Head of caudate nucleus (tissue), 42 donors: ENCODE data around the gene SAPCD2.
A peak's percentile ranks its signal among the peaks of the same experiment; 100 is the strongest.

Experiments
- DNase-seq, 42 donors: peaks; one replicate each; pipeline versions ENCODE4 v3.0.0 to v3.0.0-alpha.2; 2020 to 2021; ENCODE audit warnings: mixed read lengths in 7 of 42
- intact Hi-C: fragments of 100-400 bp; cut with DNase I; formaldehyde crosslinking; loops from one replicate; pipeline ENCODE4 v1.15.0; 2022

Gene SAPCD2

GRCh38 chr9:137108608-137109249 is 38.4 kb upstream of the SAPCD2 start:
- intact Hi-C loops = no loop called here
- no peak for DNase-seq

DNA sequence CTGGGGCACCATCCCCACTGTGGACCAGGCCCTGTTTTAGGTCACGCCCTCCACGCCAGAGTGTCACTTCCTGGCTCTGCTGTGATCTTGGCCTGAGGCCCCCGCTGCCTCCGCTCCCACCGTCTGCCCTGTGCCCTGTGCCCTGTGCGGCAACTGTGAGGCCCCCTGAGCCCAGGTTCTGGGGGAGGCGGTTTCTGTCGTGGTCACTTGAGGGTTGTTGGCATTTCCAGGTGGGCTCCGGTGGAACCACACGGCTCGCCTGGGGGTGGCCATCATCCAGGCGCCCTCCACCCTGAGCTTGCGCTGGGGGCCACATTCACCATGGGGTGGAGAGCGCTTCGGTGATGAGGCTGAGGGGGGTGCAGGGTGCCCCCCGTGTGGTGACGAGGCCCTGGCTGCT is 37.6 kb upstream of the SAPCD2 start:
- intact Hi-C loops = no loop called here
- DNase-seq = no peak

- intact Hi-C loops = no loop called here
These were observed 37.1 kb upstream of the SAPCD2 start for GRCh38 chr9:137107312-137107921.

DNA sequence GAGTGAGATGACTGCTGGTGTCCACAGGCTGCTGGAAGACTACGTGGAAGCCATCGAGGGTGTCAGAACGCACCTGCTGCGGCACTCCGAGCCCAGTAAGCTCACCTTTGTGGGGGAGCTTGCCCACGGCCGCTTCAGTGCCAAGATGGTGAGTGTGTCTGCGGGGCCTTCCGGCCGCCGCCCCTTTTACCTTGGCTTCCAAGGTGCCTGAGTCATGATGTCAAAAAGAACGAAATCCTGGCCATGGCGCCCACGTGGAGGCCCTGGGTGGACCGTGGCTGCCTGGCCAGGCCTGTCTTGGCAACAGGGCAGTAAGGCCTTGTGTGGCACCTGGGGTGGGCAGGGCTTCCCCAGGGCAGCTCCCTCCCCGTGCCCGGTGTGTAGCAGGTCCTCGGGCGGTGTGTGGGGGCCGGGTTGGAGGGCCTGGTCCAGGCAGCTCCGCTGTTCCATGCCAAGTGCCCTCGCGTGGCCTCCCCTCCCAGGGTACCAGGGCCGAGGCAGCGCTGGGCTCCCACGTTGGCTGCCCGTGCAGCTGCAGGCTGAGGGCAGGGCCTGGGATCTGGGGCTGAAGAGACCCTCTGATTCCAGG is 36.4 kb upstream of the SAPCD2 start:
- intact Hi-C loops = no loop called here
- no peak for DNase-seq

More at GRCh38 chr9:137107312-137107921, 37.1 kb upstream of the SAPCD2 start:
- no peak for DNase-seq

DNA sequence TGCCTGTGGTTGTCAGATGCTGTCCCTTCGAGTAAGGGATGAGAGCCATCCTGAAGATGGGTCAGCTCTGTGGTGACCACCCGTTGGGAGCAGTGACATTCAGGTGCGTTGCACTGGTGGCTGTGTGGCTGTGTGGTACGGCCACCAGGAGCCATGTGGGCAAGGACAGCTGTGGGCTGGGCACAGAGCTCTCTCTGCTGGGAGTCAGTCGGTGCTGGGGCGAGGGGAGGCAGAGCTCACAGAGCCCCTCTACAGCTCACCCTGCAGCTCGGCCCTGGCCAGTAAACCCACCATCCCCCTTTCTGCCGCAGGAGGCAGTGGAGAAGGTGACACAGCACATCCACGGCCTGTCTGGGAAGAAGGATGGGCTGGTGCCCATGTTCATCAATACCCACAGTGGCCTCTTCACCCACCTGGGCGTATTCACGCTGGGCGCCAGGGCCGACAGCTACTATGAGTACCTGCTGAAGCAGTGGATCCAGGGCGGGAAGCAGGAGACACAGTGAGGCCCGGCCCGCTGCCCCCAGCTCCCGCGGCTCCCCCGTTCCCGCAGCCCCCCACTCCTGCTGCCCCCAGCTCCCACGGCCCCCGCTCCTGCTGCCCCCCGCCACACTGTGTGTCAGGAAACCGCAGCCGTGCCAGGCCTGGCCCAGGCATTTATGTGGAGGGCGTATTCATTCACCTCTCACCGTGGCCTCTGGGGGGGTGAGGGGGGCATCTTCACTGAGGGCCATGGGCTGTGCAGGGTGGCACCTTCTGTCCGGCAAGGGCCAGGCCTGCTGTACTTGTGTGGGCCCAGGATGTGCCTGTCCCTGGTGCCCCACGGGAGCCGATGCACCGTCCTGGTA is 35.7 kb upstream of the SAPCD2 start:
- intact Hi-C loops = no loop called here
- no peak for DNase-seq

DNA sequence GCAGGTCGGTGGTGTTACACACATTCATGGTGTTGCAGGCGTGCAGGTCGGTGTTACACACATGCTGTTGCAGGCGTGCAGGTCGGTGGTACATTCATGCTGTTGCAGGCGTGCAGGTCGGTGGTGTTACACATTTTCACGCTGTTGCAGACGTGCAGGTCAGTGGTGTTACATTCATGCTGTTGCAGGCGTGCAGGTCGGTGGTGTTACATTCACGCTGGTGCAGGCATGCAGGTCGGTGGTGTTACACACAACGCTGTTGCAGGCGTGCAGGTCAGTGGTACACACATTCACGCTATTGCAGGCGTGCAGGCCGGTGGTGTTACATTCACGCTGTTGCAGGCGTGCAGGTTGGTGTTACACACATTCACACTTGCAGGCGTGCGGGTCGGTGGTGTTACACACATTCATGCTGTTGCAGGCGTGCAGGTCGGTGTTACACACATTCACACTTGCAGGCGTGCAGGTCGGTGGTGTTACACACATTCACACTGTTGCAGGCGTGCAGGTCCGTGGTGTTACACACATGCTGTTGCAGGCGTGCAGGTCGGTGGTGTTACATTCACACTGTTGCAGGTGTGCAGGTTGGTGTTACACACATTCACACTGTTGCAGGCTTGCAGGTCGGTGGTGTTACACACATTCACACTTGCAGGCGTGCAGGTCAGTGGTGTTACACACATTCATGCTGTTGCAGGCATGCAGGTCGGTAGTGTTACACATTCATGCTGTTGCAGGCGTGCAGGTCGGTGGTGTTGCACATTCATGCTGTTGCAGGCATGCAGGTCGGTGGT is 33.0 kb upstream of the SAPCD2 start:
- DNase-seq = no peak
- intact Hi-C loops = no loop called here

GRCh38 chr9:137099231-137099630 is 28.9 kb upstream of the SAPCD2 start:
- intact Hi-C loops = no loop called here
- no peak for DNase-seq

- no peak for DNase-seq
- intact Hi-C loops = no loop called here
These were observed 27.6 kb upstream of the SAPCD2 start for GRCh38 chr9:137097761-137098462.

- no peak for DNase-seq
- intact Hi-C loops = no loop called here
These were observed 26.6 kb upstream of the SAPCD2 start for GRCh38 chr9:137096785-137097546.

DNA sequence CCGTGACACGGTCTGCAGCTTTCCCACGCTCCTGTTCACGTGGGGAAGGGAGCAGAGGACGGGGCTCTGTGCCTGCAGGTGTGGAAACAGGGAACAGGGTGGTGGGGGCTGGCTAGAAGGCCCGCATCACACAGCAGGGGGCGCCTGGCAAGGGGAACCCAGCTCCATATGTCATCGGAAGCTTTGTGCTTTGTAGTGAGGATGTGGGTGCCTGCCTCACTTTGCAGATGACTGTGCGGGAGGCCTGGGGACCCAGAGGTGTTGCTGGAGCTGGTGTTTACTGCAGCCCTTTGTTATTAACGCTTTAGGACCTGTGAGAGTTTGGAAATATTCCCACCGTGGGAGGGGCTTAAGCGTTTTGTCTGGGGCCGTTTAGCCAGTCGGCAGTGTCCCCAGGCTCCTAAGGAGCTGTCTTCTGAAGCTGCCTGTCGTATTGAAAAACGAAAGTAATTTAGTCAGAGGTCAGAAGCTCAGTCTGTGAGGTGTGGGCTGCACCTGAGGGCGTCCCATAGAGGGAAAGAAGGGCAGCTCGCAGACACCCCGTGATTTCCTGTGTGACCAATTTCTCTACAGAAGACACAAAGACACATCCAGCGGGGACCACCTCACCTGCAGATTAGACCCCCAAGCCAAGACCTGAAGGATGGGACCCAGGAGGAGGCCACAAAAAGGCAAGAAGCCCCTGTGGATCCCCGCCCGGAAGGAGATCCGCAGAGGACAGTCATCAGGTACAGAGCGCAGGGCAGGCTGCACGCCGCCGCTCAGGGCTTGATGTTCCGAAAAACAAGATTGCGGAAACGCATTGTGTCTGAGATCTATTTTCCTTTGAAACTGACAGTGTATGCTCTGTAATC is 25.5 kb upstream of the SAPCD2 start:
- peak in 17 of 42 donors; percentile 31 to 72 (median 52) for DNase-seq
- intact Hi-C loops = no loop called here

GRCh38 chr9:137089232-137089947 is 19.0 kb upstream of the SAPCD2 start:
- intact Hi-C loops = no loop called here
- peak in 1 of 42 donors; percentile 19 for DNase-seq

- intact Hi-C loops = no loop called here
These were observed 17.8 kb upstream of the SAPCD2 start for GRCh38 chr9:137088121-137088520.

DNA sequence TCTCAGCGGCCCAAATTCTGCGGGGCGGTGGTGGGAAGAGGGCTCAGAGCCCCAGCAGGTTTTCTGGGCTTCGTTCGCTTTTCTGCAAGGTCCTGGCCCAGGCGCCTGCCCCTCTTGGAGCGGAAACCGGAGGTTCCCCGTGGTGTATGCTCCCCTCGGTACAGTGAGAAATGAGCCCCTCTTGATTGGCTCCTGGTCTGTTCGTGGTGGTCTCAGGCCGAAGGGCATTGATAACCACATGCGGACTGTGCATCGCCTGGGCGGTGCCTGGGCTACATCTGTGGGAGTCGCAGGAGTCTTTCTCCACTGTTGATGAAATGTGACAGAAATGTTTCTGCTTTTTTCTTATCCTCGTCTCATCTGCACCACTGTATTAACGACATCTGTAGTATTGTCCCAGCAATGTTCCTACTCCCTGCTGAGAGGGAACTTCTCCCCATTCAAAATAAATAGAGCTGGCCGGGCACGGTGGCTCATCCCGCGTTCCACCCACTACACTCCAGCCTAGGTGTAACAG is 17.1 kb upstream of the SAPCD2 start:
- intact Hi-C loops = no loop called here
- DNase-seq = peak in 1 of 42 donors; percentile 37

More at GRCh38 chr9:137088121-137088520, 17.8 kb upstream of the SAPCD2 start:
- no peak for DNase-seq

GRCh38 chr9:137086531-137087408 is 16.4 kb upstream of the SAPCD2 start, which contains the start of gene MAN1B1:
Gene MAN1B1, plus strand, starts transcription at chr9:137086985. Its CDS starts 15 bp downstream, at chr9:137087000.
- intact Hi-C loops = no loop called here
- peak; percentile 93 to 99 (median 97) for DNase-seq
